GM12874 (cell line): ENCODE results near the gene ANKDD1A.

Experiments
- TF ChIP-seq, protein P1 (sequence below): IDR thresholded peaks from 2 replicates; pipeline ENCODE4 v1.5.1; 2011; ENCODE audit warnings: low read depth, mild to moderate bottlenecking, control low read depth, low read length, moderate library complexity; ENCODE audit not compliant: insufficient read depth

ANKDD1A gene

DNA sequence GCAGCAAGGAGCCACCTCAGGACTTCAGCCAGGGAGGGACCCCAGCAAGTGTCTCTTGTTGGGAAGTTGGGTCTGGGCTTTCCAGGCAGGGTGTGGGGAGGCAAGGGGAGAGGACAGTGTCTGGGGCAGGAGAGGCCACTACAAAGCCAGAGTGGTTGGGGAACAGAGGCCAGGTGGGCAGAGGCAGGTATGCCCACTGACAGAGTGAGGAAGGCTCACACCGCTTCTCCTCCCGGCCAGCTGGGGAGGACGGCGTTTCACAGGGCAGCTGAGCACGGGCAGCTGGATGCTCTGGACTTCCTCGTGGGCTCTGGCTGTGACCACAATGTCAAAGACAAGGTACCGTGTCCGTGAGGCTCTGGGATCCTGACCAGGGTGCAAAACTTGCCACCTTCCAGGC, 15.0 kb downstream of the ANKDD1A start:
- TF ChIP-seq, protein P1, sequence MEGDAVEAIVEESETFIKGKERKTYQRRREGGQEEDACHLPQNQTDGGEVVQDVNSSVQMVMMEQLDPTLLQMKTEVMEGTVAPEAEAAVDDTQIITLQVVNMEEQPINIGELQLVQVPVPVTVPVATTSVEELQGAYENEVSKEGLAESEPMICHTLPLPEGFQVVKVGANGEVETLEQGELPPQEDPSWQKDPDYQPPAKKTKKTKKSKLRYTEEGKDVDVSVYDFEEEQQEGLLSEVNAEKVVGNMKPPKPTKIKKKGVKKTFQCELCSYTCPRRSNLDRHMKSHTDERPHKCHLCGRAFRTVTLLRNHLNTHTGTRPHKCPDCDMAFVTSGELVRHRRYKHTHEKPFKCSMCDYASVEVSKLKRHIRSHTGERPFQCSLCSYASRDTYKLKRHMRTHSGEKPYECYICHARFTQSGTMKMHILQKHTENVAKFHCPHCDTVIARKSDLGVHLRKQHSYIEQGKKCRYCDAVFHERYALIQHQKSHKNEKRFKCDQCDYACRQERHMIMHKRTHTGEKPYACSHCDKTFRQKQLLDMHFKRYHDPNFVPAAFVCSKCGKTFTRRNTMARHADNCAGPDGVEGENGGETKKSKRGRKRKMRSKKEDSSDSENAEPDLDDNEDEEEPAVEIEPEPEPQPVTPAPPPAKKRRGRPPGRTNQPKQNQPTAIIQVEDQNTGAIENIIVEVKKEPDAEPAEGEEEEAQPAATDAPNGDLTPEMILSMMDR: no peak

DNA sequence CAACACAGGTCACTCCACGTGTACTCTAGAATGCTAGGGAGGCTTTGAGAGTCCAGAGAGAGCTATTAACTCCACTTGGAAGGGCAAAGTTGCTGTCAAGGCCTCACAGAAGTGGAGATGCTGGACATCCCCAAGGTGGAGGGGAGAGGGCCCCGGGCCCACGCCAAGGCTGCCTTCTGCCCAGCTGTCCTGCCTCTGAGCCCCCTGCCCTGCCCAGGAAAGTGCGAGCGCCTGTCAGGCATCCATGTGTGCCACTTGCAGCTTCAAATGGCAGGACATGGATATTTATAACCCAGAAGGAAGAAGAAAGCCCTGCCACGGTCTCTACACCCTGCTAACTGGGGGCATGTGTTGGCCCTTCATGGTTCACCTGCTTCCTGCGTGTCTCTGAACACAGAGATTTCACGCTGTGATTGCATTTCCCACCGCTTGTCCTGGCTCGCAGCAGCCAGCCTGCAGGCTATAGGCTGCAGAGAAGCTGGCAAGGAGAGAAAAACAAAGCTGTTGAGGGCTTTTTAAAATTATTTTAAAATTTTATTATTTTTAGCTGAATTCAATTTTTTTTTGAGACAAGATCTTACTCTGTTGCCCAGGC, 17.0 kb downstream of the ANKDD1A start:
- TF ChIP-seq, protein P1: no peak

DNA sequence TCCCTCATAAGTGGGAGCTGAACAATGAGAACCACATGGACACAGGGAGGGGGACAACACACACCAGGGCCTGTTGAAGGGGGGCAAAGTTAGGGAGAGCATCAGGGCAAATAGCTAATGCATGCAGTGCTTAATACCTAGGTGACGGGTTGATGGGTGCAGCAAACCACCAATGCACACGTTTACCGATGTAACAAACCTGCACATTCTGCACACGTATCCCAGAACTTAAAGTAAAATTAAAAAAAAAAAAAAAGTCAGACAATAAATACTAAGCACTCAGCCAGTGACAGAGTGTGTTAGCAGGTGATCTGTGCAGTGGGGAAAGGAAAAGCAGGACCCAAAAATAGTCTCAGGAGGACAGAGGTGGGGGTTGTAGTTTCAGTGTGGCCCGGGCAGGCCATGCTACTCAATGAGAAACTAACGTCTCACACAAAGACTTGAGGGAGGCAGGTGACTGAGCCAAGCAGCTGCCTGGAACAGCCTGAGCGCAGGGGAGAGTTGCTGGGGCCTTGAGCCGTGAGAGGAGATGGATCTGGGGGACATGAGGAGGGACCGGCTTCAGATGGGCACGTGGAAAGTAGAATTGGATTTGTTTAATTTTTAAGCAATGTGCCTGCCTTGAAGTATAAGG, 18.4 kb downstream of the ANKDD1A start:
- TF ChIP-seq, protein P1: no peak

DNA sequence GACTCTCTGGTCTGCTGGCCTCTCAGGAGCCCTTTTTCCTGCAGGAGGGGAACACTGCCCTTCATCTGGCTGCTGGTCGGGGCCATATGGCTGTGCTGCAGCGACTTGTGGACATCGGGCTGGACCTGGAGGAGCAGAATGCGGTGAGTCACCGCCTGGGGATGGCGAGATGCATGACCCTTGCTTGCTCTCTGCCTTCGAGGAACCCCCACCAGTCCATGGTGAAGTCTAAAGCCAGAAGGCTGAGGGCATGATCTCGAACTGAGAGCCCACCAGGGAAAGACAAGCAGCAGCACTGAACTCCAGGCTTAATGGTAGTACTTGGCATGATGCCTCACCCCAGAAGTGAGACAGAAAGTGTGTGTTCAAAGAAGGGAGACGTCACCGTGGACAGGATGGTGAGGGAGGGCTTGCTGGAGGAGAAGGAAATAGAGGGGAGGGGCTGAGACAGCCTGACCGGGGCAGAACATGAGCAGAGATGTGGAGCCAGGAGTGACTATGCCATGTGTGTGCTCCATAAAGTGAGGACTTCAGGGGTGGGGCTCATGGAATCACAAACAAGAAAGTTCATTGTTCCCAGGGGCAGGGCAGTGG, 19.2 kb downstream of the ANKDD1A start:
- TF ChIP-seq, protein P1: no peak

DNA sequence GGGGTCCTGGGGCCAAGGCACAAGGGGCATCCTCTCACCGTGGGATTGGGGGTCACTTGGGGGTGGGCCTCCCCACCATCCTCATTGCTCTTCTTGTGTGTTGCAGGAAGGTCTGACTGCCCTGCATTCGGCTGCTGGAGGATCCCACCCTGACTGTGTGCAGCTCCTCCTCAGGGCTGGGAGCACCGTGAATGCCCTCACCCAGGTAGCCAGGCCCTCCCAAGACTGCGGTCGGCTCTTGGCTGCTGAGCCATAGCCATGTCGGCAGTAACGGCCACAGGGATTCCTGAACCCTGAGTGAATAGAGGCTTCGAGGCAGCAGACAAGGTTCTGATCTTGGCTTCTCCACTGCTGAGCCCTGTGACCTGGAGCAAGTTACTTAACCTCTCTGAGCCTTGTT, 19.7 kb downstream of the ANKDD1A start:
- TF ChIP-seq, protein P1: no peak

DNA sequence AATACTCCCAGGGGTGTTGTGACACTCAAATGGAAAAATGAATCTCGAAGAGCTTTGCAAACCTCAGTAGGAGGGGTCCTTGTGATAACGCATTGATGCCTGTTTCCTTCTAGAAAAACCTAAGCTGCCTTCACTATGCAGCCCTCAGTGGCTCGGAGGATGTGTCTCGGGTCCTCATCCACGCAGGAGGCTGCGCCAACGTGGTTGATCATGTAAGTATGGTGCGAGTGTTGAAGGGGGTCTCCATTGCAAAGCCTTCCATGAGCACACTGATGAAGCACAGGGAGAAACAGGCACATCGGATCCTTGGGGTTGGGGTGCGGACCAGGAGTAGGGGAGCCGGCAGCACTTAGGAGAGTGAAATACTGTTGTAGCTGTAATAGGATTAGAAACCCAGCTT, 22.3 kb downstream of the ANKDD1A start:
- TF ChIP-seq, protein P1: no peak

DNA sequence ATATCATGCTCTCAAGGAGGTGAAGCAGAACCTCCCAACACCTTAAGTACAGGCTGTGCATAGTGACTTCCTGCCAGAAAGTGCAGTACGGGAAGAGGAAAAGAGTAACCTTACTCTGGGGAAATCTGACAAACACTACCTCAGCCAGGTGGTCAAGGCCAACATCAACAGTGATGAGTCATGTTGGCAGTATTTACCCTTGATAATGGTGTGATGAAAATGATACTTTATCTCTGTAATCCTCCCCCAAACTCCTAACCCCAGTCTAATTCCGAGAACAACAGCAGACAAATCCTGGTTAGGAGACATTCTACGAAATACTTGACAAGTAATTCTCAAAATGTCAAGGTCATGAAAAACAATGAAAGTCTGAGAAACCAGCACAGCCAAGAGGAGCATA, 26.5 kb downstream of the ANKDD1A start:
- TF ChIP-seq, protein P1: no peak
